ENCODE results near the gene TSPAN16. TPM values are rescaled to one million over a fixed set of nuclear protein-coding genes. Genes with fewer than 3 reads are reported as not detected.

Gene TSPAN16
- total and polyA plus RNA-seq, 2 experiments from 2014 or later = not detected

DNA sequence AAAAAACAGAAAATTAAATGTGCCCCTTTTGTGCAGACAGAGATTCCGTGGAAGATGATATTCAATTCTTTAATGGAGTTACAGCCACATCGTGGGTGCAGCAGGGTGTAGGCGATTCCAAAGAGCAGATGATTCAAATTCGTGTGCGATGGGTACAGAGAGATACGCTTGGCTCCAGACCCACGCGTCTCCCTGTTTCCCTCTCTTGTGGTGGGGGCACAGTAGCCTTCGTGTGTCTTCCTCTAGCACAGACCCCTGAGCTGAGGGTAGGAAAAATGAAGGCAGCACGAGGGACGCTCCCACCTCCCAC lies 4.8 kb downstream of the TSPAN16 start:
- ATAC-seq (no peak), DNase-seq (ENCODE audit: low spot score) (no peak)
- no peak overlapping the region for H3K4me3 ChIP-seq
- no peaks in the 10 kb centered on the region for H4K20me1 ChIP-seq (replicated peaks; ENCODE audit: insufficient read depth)
- H3K27ac ChIP-seq (ENCODE audit: low read depth) = no peak overlapping the region
- H3K4me1 ChIP-seq (ENCODE audit: insufficient read depth) = no peaks in the 10 kb centered on the region
- Mint-ChIP-seq H3K4me1 (0 out of 3 replicates have a peak, but pooled peaks cover under 1% of the 10 kb centered on the region), H3K27ac (no peak overlapping the region), H3K4me3 (no peak overlapping the region), H3K36me3 (ENCODE audit: low read depth) (no peaks in the 10 kb centered on the region), H3K9me3 (no peaks in the 10 kb centered on the region), H3K27me3 (ENCODE audit: insufficient read depth, low read depth, poor library complexity) (peaks cover 3% of the 10 kb centered on the region)
- no peak for TF ChIP-seq POLR2AphosphoS5 (IDR thresholded peaks at IDR 0.05; ENCODE audit: low read depth)
- TF ChIP-seq, protein P1, sequence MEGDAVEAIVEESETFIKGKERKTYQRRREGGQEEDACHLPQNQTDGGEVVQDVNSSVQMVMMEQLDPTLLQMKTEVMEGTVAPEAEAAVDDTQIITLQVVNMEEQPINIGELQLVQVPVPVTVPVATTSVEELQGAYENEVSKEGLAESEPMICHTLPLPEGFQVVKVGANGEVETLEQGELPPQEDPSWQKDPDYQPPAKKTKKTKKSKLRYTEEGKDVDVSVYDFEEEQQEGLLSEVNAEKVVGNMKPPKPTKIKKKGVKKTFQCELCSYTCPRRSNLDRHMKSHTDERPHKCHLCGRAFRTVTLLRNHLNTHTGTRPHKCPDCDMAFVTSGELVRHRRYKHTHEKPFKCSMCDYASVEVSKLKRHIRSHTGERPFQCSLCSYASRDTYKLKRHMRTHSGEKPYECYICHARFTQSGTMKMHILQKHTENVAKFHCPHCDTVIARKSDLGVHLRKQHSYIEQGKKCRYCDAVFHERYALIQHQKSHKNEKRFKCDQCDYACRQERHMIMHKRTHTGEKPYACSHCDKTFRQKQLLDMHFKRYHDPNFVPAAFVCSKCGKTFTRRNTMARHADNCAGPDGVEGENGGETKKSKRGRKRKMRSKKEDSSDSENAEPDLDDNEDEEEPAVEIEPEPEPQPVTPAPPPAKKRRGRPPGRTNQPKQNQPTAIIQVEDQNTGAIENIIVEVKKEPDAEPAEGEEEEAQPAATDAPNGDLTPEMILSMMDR (conservative IDR thresholded peaks at IDR 0.05; ENCODE audit: low read depth in 2 of 2) = no peak
- TF ChIP-seq, protein P2, sequence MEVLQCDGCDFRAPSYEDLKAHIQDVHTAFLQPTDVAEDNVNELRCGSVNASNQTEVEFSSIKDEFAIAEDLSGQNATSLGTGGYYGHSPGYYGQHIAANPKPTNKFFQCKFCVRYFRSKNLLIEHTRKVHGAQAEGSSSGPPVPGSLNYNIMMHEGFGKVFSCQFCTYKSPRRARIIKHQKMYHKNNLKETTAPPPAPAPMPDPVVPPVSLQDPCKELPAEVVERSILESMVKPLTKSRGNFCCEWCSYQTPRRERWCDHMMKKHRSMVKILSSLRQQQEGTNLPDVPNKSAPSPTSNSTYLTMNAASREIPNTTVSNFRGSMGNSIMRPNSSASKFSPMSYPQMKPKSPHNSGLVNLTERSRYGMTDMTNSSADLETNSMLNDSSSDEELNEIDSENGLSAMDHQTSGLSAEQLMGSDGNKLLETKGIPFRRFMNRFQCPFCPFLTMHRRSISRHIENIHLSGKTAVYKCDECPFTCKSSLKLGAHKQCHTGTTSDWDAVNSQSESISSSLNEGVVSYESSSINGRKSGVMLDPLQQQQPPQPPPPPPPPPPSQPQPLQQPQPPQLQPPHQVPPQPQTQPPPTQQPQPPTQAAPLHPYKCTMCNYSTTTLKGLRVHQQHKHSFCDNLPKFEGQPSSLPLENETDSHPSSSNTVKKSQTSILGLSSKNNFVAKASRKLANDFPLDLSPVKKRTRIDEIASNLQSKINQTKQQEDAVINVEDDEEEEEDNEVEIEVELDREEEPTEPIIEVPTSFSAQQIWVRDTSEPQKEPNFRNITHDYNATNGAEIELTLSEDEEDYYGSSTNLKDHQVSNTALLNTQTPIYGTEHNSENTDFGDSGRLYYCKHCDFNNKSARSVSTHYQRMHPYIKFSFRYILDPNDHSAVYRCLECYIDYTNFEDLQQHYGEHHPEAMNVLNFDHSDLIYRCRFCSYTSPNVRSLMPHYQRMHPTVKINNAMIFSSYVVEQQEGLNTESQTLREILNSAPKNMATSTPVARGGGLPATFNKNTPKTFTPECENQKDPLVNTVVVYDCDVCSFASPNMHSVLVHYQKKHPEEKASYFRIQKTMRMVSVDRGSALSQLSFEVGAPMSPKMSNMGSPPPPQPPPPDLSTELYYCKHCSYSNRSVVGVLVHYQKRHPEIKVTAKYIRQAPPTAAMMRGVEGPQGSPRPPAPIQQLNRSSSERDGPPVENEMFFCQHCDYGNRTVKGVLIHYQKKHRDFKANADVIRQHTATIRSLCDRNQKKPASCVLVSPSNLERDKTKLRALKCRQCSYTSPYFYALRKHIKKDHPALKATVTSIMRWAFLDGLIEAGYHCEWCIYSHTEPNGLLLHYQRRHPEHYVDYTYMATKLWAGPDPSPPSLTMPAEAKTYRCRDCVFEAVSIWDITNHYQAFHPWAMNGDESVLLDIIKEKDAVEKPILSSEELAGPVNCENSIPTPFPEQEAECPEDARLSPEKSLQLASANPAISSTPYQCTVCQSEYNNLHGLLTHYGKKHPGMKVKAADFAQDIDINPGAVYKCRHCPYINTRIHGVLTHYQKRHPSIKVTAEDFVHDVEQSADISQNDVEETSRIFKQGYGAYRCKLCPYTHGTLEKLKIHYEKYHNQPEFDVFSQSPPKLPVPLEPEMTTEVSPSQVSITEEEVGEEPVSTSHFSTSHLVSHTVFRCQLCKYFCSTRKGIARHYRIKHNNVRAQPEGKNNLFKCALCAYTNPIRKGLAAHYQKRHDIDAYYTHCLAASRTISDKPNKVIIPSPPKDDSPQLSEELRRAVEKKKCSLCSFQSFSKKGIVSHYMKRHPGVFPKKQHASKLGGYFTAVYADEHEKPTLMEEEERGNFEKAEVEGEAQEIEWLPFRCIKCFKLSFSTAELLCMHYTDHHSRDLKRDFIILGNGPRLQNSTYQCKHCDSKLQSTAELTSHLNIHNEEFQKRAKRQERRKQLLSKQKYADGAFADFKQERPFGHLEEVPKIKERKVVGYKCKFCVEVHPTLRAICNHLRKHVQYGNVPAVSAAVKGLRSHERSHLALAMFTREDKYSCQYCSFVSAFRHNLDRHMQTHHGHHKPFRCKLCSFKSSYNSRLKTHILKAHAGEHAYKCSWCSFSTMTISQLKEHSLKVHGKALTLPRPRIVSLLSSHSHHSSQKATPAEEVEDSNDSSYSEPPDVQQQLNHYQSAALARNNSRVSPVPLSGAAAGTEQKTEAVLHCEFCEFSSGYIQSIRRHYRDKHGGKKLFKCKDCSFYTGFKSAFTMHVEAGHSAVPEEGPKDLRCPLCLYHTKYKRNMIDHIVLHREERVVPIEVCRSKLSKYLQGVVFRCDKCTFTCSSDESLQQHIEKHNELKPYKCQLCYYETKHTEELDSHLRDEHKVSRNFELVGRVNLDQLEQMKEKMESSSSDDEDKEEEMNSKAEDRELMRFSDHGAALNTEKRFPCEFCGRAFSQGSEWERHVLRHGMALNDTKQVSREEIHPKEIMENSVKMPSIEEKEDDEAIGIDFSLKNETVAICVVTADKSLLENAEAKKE (CRISPR knock-in tag; IDR thresholded peaks at IDR 0.05) = no peak
- TF ChIP-seq ZNF114 (CRISPR knock-in tag; IDR thresholded peaks at IDR 0.05) = no peak
- TF ChIP-seq EZH2 (IDR thresholded peaks at IDR 0.05; ENCODE audit: low read depth, unreplicated experiment) = no peak
- TF ChIP-seq, protein P3, sequence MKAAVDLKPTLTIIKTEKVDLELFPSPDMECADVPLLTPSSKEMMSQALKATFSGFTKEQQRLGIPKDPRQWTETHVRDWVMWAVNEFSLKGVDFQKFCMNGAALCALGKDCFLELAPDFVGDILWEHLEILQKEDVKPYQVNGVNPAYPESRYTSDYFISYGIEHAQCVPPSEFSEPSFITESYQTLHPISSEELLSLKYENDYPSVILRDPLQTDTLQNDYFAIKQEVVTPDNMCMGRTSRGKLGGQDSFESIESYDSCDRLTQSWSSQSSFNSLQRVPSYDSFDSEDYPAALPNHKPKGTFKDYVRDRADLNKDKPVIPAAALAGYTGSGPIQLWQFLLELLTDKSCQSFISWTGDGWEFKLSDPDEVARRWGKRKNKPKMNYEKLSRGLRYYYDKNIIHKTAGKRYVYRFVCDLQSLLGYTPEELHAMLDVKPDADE (IDR thresholded peaks at IDR 0.05) = no peak
- TF ChIP-seq JUNB (IDR thresholded peaks at IDR 0.05; ENCODE audit: unreplicated experiment) = no peak
- no peak for TF ChIP-seq NANOG (IDR thresholded peaks at IDR 0.05; ENCODE audit: borderline replicate concordance)
- TF ChIP-seq STAT1 (IDR thresholded peaks at IDR 0.05; ENCODE audit: unreplicated experiment) = no peak
- TF ChIP-seq ZNF331 (CRISPR knock-in tag; IDR thresholded peaks at IDR 0.05; ENCODE audit: low read depth) = no peak
- no peak for TF ChIP-seq EZH2phosphoT487 (IDR thresholded peaks at IDR 0.05; ENCODE audit: unreplicated experiment)
- TF ChIP-seq, protein P4, sequence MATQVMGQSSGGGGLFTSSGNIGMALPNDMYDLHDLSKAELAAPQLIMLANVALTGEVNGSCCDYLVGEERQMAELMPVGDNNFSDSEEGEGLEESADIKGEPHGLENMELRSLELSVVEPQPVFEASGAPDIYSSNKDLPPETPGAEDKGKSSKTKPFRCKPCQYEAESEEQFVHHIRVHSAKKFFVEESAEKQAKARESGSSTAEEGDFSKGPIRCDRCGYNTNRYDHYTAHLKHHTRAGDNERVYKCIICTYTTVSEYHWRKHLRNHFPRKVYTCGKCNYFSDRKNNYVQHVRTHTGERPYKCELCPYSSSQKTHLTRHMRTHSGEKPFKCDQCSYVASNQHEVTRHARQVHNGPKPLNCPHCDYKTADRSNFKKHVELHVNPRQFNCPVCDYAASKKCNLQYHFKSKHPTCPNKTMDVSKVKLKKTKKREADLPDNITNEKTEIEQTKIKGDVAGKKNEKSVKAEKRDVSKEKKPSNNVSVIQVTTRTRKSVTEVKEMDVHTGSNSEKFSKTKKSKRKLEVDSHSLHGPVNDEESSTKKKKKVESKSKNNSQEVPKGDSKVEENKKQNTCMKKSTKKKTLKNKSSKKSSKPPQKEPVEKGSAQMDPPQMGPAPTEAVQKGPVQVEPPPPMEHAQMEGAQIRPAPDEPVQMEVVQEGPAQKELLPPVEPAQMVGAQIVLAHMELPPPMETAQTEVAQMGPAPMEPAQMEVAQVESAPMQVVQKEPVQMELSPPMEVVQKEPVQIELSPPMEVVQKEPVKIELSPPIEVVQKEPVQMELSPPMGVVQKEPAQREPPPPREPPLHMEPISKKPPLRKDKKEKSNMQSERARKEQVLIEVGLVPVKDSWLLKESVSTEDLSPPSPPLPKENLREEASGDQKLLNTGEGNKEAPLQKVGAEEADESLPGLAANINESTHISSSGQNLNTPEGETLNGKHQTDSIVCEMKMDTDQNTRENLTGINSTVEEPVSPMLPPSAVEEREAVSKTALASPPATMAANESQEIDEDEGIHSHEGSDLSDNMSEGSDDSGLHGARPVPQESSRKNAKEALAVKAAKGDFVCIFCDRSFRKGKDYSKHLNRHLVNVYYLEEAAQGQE (IDR thresholded peaks at IDR 0.05; ENCODE audit: unreplicated experiment) = no peak
- no peak for TF ChIP-seq CREB1 (CRISPR knock-in tag; IDR thresholded peaks at IDR 0.05; ENCODE audit: low read depth)
- H3K4me2 ChIP-seq = no peak overlapping the region
- H3K27me3 ChIP-seq (ENCODE audit: insufficient read depth) = no peaks in the 10 kb centered on the region
- no peak overlapping the region; the same call in 1 of the 2 replicates for H2AFZ ChIP-seq
- H3K79me2 ChIP-seq (replicated peaks; ENCODE audit: insufficient read depth) = no peaks in the 10 kb centered on the region
- no peaks in the 10 kb centered on the region for H3K36me3 ChIP-seq (ENCODE audit: insufficient read depth)
- H3F3A ChIP-seq (replicated peaks; ENCODE audit: low read depth) = no peaks in the 10 kb centered on the region
- no peaks in the 10 kb centered on the region for H3K9me2 ChIP-seq (ENCODE audit: insufficient read depth)
